GM12874 (cell line): ENCODE results near the gene COPG2.

ENCODE experiments used
- CTCF ChIP-seq: IDR thresholded peaks from 2 replicates; pipeline ENCODE4 v1.5.1; 2011; ENCODE audit warnings: low read depth, mild to moderate bottlenecking, control low read depth, low read length, moderate library complexity; ENCODE audit not compliant: insufficient read depth

The COPG2 gene

GRCh38 chr7:130543487-130544010, 125.0 kb downstream of the COPG2 start:
- no peak for TF ChIP-seq CTCF

GRCh38 chr7:130529417-130529816, 139.1 kb downstream of the COPG2 start:
- no peak for TF ChIP-seq CTCF

- TF ChIP-seq CTCF = no peak
Measured at GRCh38 chr7:130524628-130525027, 143.9 kb downstream of the COPG2 start.

GRCh38 chr7:130521258-130521951, 147.1 kb downstream of the COPG2 start:
- no peak for TF ChIP-seq CTCF

- no peak for TF ChIP-seq CTCF
Measured at GRCh38 chr7:130515315-130516040, 153.1 kb downstream of the COPG2 start.

- no peak for TF ChIP-seq CTCF
Measured at GRCh38 chr7:130513447-130513846, 155.1 kb downstream of the COPG2 start.

- no peak for TF ChIP-seq CTCF
Measured at GRCh38 chr7:130506358-130506757, 162.2 kb downstream of the COPG2 start.
